Liver (tissue), 9 donors: ENCODE data around the gene PCDH1. TPM values are rescaled to one million over a fixed set of nuclear protein-coding genes. Genes with fewer than 3 reads are reported as not detected.

ENCODE experiments used
- DNase-seq: peaks from one replicate; pipeline ENCODE4 v3.0.0-alpha.2; 2017; ENCODE audit warnings: low spot score
- H3K27ac ChIP-seq, 2 donors: one replicate each; pipeline ENCODE4 v1.7.0; 2013; ENCODE audit warnings: inconsistent platforms in 2 of 2, low read length in 2 of 2, control low read depth in 1 of 2, low read depth in 1 of 2, mild to moderate bottlenecking in 1 of 2
- H3K27me3 ChIP-seq, 4 donors: one replicate each; pipeline versions ENCODE4 v1.6.1 to v1.7.0; 2013; ENCODE audit warnings: low read length in 3 of 4, inconsistent platforms in 1 of 4, mild to moderate bottlenecking in 1 of 4, moderate library complexity in 1 of 4; ENCODE audit not compliant: control insufficient read depth in 4 of 4, insufficient read depth in 4 of 4
- H3K36me3 ChIP-seq, 4 donors: one replicate each; pipeline versions ENCODE4 v1.6.1 to v1.7.0; 2013; ENCODE audit warnings: low read length in 3 of 4, mild to moderate bottlenecking in 3 of 4, low read depth in 1 of 4, moderate library complexity in 1 of 4; ENCODE audit not compliant: control insufficient read depth in 4 of 4, insufficient read depth in 3 of 4
- H3K4me1 ChIP-seq, 4 donors: one replicate each; pipeline versions ENCODE4 v1.6.1 to v1.7.0; 2013; ENCODE audit warnings: low read length in 3 of 4, mild to moderate bottlenecking in 3 of 4, moderate library complexity in 1 of 4; ENCODE audit not compliant: control insufficient read depth in 4 of 4, insufficient read depth in 4 of 4
- H3K4me3 ChIP-seq, 3 donors: one replicate each; pipeline versions ENCODE4 v1.6.1 to v1.7.0; 2013; ENCODE audit warnings: low read length in 3 of 3, control low read depth in 1 of 3, low read depth in 1 of 3, mild to moderate bottlenecking in 1 of 3
- H3K9ac ChIP-seq, 2 donors: one replicate each; pipeline ENCODE4 v1.7.0; 2013; ENCODE audit warnings: low read length in 2 of 2, mild to moderate bottlenecking in 2 of 2, moderate library complexity in 2 of 2, control low read depth in 1 of 2, low read depth in 1 of 2
- H3K9me3 ChIP-seq, 4 donors: one replicate each; pipeline versions ENCODE4 v1.6.1 to v1.7.0; 2013; ENCODE audit warnings: low read length in 3 of 4; ENCODE audit not compliant: control insufficient read depth in 4 of 4
- EGR1 ChIP-seq, 2 donors: IDR thresholded peaks; 2 replicates each; pipeline ENCODE4 v1.6.1; 2016 to 2018; ENCODE audit warnings: antibody characterized with exemption in 2 of 2, low read depth in 2 of 2
- FOXA1 ChIP-seq: IDR thresholded peaks from 2 replicates; pipeline ENCODE4 v1.6.1; 2016; ENCODE audit warnings: antibody characterized with exemption
- FOXA2 ChIP-seq: IDR thresholded peaks from 2 replicates; pipeline ENCODE4 v1.6.1; 2016; ENCODE audit warnings: antibody characterized with exemption
- GABPA ChIP-seq, 2 donors: IDR thresholded peaks in 1 of 2; conservative IDR thresholded peaks in 1 of 2; 2 replicates each; pipeline ENCODE4 v1.6.1; 2016; ENCODE audit warnings: antibody characterized with exemption in 2 of 2, mild to moderate bottlenecking in 1 of 2, moderate library complexity in 1 of 2
- HNF4A ChIP-seq, 2 donors: conservative IDR thresholded peaks; 2 replicates each; pipeline ENCODE4 v1.6.1; 2016; ENCODE audit warnings: antibody characterized with exemption in 2 of 2, mild to moderate bottlenecking in 2 of 2
- HNF4G ChIP-seq: IDR thresholded peaks from 2 replicates; pipeline ENCODE4 v1.6.1; 2016; ENCODE audit warnings: antibody characterized with exemption
- JUND ChIP-seq, 2 donors: IDR thresholded peaks; 2 replicates each; pipeline ENCODE4 v1.6.1; 2016; ENCODE audit warnings: antibody characterized with exemption in 2 of 2
- NR2F2 ChIP-seq: IDR thresholded peaks from 2 replicates; pipeline ENCODE4 v1.6.1; 2016; ENCODE audit warnings: antibody characterized with exemption
- RAD21 ChIP-seq, 2 donors: IDR thresholded peaks; 2 replicates each; pipeline ENCODE4 v1.6.1; 2016; ENCODE audit warnings: antibody characterized with exemption in 2 of 2, mild to moderate bottlenecking in 2 of 2
- RXRA ChIP-seq, 2 donors: IDR thresholded peaks; 2 replicates each; pipeline ENCODE4 v1.6.1; 2017 to 2018; ENCODE audit warnings: antibody characterized with exemption in 2 of 2, mild to moderate bottlenecking in 1 of 2
- SP1 ChIP-seq: IDR thresholded peaks from 2 replicates; pipeline ENCODE4 v1.6.1; 2018; ENCODE audit warnings: antibody characterized with exemption, mild to moderate bottlenecking
- WGBS: extraction: QIAGEN DNeasy Blood & Tissue Kit; methylation state at CpG from one replicate; pipeline ENCODE4 v1.1.7; 2013; 5-methylcytosine and 5-hydroxymethylcytosine counted together
- polyA plus RNA-seq, 2 donors: library from polyadenylated mRNA; stranded (reverse) in 1 of 2; unstranded in 1 of 2; fragments of 200-250 nt in 1 of 2; fragments of >200 nt in 1 of 2; fragmentation: Nextera tagmentation in 1 of 2; extraction: Ambion mirVana in 1 of 2; gene quantifications; one replicate each; pipeline versions ENCODE4 v1.2.1 to v1.2.3, GENCODE V29; 2013 to 2015
- total RNA-seq, 2 donors: library from RNA; depleted of rRNA; stranded (reverse); fragments of >200 nt; gene quantifications; one replicate each; pipeline ENCODE4 v1.2.3, GENCODE V29; 2014
- TF ChIP-seq, protein P1 (sequence below): IDR thresholded peaks from 2 replicates; pipeline ENCODE4 v1.6.1; 2016; ENCODE audit warnings: antibody characterized with exemption
- TF ChIP-seq, protein P2 (sequence below): fragments of 150-350 bp; IDR thresholded peaks from 2 replicates; pipeline ENCODE4 v1.5.1; 2017; ENCODE audit warnings: improper control_type of control experiment, low read depth, low read length; ENCODE audit not compliant: missing input control
- TF ChIP-seq, protein P3 (sequence below): IDR thresholded peaks from 2 replicates; pipeline ENCODE4 v1.6.1; 2016; ENCODE audit warnings: antibody characterized with exemption
- TF ChIP-seq, protein P4 (sequence below): IDR thresholded peaks from 2 replicates; pipeline ENCODE4 v1.6.1; 2016; ENCODE audit warnings: antibody characterized with exemption
- donor health status: healthy.
- donor health status: healthy.
- donor health status: healthy.
- donor health status: healthy.
- donor health status: healthy.

The PCDH1 gene
- total and polyA plus RNA-seq, 4 donors: 9.3 to 52.8 (median 15.0) TPM

DNA sequence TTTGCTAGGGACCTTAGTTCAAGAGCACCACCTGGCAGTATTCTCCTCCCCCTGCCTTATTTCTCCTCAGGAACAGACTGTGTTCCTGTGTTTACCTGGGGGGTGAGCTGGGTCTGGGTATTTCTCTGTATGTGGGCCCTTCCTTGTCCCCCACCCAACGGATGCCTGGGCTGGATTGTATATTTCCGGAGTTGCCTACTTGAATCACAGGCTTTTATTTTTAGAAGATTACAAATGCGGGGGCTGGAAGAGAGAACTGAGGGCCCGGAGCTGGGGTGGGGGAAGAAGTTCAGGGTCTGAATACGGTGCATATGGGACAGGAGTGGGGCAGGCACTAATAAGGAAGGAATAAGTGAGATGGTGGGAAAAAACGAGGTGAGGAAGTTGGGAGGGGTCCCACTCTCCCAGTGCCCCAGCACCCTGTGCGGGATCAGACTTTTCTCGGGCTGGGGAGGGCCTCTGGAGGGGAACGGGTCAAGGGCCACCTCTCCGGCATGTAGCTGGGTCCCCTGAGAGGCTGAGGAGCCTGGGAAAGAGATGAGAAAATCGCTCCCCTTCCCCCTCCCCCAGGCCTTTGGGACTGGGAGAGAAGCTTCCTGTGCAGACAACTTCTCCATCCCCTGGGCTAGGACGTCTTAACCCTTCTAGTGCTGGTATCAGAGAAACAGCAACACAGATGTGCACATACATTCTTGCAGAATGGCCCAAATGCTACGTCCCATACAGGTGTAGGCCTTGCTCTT is 42.1 kb downstream of the PCDH1 start:
- H3K27ac ChIP-seq: no peak overlapping the region

DNA sequence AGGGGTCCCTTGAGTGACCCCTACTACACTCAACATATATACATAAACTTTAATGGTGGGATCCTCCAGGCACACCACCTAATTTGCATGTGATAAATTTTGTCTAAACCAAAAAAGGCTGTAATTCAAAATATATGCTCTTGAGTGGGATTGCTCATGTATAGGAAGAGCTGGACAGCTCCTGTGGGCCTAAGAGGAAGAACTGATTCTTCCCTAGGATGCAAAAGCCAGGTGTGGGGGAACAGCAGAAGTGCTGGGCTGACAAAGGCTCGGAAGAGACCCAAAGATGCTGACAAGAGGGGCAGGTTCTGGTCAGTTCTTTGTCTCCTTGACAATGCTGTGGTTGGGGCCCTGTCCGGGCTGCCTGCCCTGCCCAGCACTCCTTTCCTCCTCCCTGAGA is 43.9 kb downstream of the PCDH1 start:
- Histone ChIP-seq H3K9ac (no peak overlapping the region), H3K4me3 (no peak overlapping the region), H3K27me3 (no peaks in the 10 kb centered on the region), H3K27ac (no peak overlapping the region), H3K9me3 (no peaks in the 10 kb centered on the region), H3K36me3 (no peaks in the 10 kb centered on the region), H3K4me1 (peaks cover 0 to 3% (median 2%) of the 10 kb centered on the region in 4 donors)
- TF ChIP-seq, protein P1, sequence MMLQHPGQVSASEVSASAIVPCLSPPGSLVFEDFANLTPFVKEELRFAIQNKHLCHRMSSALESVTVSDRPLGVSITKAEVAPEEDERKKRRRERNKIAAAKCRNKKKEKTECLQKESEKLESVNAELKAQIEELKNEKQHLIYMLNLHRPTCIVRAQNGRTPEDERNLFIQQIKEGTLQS: no peak
- WGBS: 0% methylated on average over 2 of the region's 2 CpGs
- DNase-seq: no peak

More for the DNA sequence above, 42.1 kb downstream of the PCDH1 start:
- Histone ChIP-seq H3K9ac (no peak overlapping the region), H3K4me3 (no peak overlapping the region), H3K9me3 (no peaks in the 10 kb centered on the region), H3K36me3 (no peaks in the 10 kb centered on the region), H3K27me3 (no peaks in the 10 kb centered on the region), H3K4me1 (peaks cover 6 to 14% (median 12%) of the 10 kb centered on the region in 4 donors)
- no peak for DNase-seq
- TF ChIP-seq JUND (IDR thresholded peaks at IDR 0.05) (no peak), NR2F2 (peak; percentile 32)
- 64% methylated on average over 13 of the region's 13 CpGs for WGBS

DNA sequence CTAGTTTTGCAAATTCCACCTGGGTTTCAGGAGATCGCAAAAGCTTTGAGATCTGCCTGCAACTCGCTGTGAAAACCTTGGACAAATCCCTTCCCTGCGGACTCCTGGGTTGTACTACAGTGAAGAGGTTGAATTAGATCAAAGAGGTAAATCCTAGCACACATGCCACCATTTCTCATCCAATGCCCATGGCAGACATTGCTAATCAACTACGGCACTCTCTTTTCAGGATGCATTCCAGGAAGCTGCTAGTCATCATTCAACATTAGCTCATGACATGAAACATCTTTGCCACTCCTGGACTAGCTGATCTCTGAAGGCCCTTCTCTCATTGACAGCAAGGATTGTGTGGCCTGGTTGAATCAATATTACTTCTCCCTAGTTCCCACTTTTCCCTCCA is 46.1 kb downstream of the PCDH1 start:
- Histone ChIP-seq H3K27me3 (no peaks in the 10 kb centered on the region), H3K4me1 (peaks cover 0 to 3% (median 2%) of the 10 kb centered on the region in 4 donors), H3K36me3 (no peaks in the 10 kb centered on the region), H3K4me3 (no peak overlapping the region), H3K27ac (no peak overlapping the region), H3K9me3 (no peaks in the 10 kb centered on the region), H3K9ac (no peak overlapping the region)
- 94% methylated on average over 4 of the region's 4 CpGs for WGBS
- DNase-seq: no peak
- TF ChIP-seq, protein P2, sequence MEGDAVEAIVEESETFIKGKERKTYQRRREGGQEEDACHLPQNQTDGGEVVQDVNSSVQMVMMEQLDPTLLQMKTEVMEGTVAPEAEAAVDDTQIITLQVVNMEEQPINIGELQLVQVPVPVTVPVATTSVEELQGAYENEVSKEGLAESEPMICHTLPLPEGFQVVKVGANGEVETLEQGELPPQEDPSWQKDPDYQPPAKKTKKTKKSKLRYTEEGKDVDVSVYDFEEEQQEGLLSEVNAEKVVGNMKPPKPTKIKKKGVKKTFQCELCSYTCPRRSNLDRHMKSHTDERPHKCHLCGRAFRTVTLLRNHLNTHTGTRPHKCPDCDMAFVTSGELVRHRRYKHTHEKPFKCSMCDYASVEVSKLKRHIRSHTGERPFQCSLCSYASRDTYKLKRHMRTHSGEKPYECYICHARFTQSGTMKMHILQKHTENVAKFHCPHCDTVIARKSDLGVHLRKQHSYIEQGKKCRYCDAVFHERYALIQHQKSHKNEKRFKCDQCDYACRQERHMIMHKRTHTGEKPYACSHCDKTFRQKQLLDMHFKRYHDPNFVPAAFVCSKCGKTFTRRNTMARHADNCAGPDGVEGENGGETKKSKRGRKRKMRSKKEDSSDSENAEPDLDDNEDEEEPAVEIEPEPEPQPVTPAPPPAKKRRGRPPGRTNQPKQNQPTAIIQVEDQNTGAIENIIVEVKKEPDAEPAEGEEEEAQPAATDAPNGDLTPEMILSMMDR: no peak
- TF ChIP-seq HNF4A (conservative IDR thresholded peaks at IDR 0.05) (no peak), JUND (IDR thresholded peaks at IDR 0.05) (no peak), RXRA (IDR thresholded peaks at IDR 0.05) (no peak), FOXA2 (no peak), GABPA (IDR thresholded peaks at IDR 0.05 in 1 of 2, conservative IDR thresholded peaks at IDR 0.05 in 1 of 2) (no peak), EGR1 (IDR thresholded peaks at IDR 0.05; ENCODE audit: low read depth in 2 of 2) (no peak), FOXA1 (no peak), SP1 (no peak), HNF4G (no peak), RAD21 (IDR thresholded peaks at IDR 0.05) (no peak), NR2F2 (no peak)
- TF ChIP-seq, protein P1: no peak
- TF ChIP-seq, protein P3, sequence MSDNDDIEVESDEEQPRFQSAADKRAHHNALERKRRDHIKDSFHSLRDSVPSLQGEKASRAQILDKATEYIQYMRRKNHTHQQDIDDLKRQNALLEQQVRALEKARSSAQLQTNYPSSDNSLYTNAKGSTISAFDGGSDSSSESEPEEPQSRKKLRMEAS: no peak
- TF ChIP-seq, protein P4, sequence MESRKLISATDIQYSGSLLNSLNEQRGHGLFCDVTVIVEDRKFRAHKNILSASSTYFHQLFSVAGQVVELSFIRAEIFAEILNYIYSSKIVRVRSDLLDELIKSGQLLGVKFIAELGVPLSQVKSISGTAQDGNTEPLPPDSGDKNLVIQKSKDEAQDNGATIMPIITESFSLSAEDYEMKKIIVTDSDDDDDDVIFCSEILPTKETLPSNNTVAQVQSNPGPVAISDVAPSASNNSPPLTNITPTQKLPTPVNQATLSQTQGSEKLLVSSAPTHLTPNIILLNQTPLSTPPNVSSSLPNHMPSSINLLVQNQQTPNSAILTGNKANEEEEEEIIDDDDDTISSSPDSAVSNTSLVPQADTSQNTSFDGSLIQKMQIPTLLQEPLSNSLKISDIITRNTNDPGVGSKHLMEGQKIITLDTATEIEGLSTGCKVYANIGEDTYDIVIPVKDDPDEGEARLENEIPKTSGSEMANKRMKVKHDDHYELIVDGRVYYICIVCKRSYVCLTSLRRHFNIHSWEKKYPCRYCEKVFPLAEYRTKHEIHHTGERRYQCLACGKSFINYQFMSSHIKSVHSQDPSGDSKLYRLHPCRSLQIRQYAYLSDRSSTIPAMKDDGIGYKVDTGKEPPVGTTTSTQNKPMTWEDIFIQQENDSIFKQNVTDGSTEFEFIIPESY: no peak
